Activated CD4-positive, alpha-beta T cell treated with anti-CD3 and anti-CD28 coated beads, Interleukin-2, amount 50 U/mL, for 48 hours (primary cell): ENCODE results near the gene GAPVD1.
"Not testable (repeated sequence)": the region's sequence is repeated elsewhere in the genome, so short reads cannot be mapped to it uniquely, and the experiment has no call there.

Experiments
- DNase-seq, 2 experiments: peaks; one replicate each; pipeline ENCODE4 v3.0.0-alpha.2; 2020

The GAPVD1 gene

DNA sequence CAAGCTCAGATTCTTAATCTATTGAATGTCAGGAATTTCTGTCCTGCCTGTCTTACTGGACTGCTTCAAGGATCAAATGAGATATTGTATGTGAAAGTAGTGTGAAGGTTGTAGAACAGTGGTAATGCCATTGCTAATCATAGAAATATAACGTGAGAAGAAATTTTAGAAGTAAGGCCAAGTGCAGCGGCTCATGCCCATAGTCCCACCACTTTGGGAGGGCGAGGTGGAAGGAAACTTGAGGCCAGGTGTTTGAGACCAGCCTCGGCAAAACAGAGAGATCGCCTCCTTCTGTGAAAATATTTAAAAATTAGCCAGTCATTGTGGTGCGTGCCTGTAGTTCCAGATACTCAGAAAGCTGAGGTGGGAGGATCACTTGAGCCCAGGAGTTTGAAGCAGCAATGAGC, 15.4 kb upstream of the GAPVD1 start:
- no peak for DNase-seq

DNA sequence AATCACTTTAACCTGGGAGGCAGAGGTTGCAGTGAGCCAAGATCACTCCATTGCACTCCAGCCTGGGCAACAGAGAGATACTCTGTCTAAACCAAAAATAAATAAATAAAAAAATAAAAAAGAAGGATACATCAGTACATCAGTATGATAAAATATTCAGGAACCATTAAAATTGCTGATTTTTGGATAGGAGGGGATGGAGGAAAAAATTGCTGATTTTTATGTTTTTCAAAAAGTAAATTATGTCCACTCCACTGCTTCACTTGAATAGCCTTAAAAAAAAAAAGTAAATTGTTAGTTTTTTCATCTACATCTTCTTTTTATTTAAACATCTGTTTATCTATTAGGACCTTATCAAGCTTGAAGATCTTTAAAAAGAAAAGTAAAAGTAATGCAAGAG, 7.4 kb upstream of the GAPVD1 start:
- DNase-seq, result no peak

DNA sequence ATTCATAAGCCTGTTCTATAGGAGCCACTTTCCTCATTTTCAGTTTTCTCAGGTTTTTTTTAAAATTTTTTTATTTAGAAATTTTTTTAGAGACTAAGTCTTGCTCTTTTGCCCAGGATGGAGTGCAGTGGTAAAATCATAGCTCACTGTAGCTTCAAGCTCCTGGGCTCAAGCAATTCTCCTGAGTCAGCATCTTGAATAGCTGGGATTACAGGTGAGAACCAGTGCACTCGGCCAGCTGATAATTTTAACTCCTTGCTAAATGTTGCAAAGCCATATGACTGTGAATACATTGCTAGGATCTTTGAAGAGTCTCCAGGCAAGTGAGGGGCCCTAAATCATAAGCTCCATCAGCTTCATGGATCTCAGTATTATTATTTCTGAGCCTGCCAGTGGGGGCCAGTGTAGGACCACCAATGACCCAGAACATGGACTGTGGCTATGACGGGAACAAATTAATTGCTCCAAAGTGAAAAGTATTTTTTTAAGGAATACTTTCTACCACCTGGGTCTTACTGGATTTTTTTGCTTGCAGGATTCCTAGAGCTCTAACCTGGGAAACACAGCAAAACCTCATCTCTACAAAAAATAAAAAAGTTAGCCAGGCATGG, 5.7 kb upstream of the GAPVD1 start:
- no peak for DNase-seq

DNA sequence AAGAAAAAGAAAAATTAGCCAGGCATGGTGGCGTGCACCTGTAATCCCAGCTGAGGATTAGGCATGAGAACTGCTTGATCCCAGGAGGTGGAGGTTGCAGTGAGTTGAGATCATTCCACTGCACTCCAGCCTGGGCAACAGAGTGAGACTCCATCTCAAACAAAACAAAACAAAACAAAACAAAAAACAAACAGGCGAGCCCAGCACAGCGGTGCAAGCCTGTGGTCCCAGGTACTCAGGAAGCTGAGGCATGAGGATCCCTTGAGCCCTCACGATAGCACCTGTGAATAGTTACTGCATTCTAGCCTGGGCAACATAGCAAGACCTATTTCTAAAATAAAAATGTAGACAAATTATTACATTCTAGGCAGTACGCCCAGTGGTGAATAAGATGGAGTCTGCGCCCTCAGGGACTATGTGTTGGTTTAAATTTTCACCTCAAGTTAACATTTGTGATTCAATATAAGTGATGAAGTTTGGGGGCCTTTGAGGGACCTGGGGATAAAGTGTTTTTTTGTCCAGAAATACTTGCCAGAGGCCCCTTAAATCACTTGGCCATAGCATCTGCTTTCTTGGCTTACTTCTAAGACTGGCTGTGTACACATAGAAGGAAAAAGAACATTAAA, 3.4 kb upstream of the GAPVD1 start:
- no peak for DNase-seq

DNA sequence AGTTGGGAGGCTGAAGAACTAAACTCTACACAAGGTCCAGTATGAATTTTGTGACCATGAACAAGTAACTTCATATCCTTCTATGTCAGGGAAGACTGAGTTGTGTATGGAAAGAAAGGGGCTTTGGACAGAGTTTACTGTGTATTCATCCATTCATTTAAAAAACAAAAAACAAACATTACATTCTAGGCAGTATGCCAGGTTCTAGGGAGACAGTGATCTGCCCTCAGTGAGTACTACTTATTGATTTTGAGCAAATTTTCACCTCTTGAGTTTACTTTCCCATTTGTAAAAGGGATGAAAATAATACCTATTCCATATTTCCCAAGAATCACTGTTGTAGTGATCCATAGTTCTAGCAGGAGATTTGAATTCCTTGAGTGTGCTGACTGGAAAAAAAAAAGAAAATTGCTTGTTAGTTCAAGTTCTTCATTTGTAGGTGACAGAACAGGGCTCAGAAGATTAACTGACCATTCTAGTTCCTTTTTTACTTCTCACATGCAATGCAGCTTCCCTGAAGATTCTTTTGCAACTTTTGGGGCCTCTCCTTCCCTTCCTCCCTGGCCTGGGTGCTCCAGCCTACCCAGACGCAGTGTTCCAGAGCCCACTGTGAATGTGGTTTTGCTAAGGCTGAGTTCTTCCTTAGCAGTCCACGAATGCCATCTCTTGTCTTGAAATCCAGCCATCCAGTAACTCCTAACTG, 2.6 kb upstream of the GAPVD1 start:
- DNase-seq, result no peak

DNA sequence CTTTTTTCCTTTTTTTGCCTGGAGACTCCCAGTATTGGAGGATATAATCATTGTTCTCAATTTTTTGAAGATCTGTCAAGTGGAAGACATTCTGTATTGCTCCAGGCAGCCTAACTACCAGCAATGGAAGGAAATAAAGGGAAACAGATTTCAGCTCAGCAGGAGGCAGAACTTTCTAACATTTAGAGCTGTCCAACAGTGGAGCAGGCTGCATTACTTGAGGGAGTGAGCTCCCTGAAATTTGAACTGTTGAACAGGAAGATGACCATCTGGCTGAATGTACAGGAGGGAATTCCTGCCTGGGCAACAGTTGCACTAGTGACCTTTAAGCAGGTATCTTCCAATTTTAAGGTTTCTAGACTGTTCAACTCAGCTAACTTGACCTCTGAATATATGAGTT, 1.1 kb upstream of the GAPVD1 start:
- DNase-seq, result no peak

DNA sequence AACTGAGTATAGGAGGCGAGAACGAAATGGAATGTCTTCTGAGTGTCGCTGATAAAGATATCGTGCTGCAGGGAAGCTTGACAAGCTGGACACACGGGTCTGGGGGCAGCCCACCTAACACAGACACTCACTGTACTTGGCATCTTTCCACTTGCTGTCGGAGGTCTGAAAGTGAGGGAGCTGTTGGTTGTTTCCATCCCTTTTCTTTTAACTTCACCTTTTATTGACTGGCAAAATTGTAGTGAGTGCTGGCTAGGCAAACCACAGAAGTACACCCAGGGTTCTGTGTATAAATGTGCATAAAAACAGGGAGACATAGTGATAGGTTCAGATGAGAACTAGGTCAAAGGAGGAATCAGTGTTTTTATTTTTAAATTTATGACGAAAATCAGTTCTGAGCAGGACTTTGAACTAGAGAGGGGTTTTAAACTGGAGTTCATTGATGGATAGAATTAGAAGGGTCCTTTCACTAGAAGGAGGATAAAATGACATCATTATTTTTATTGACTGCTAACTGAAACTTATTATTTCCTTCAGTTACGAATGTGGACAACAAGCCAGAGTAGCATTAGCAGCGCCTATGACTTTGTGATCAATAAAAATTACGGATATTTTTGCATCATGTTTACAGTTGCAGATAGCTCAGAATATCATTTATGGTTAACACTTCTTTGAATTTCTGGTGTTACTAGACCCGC, 817 bp downstream of the GAPVD1 start:
- DNase-seq, result no peak

DNA sequence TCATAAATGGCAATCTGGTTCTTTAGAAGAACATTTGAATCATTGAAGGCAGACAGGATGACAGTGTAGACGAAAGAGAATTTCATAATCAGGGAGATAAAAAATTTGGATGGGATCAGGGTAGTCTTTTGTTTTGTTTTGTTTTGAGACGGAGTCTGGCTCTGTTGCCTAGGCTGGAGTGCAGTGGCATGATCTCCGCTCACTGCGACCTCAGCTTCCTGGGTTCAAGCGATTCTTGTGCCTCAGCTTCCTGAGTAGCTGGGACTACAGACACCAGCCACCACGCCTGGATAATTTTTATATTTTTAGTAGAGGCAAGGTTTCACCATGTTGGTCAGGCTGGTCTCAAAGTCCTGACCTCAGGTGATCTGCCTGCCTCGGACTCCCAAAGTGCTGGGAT, 2.4 kb downstream of the GAPVD1 start:
- DNase-seq, result not testable (repeated sequence)

DNA sequence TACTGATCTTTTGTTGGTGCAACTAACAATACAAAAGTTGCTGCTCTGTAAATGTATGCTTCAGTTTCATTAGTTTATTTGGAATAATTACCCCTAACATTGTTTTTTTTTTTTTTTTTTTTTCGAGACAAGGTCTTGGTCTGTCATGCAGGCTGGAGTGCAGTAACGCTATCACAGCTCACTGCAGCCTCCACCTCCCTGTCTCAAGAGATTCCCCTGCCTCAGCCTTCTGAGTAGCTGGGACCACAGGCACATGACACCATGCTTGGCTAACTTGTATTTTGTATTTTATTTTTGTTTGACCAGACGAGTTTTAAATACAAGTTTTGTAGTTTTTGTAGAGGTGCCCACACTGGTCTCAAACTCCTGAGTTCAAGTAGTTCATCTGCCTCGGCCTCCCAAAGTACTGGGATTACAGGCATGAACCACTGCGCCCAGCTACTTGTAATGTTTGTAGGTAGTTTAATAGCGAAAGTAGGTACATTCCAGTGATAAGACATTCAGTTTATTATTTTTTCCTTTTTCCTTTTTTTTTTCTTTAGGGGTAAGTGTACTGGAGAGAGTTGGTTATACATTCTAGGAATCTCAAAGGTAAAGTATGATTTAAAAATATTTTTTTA, 6.9 kb downstream of the GAPVD1 start:
- no peak for DNase-seq

DNA sequence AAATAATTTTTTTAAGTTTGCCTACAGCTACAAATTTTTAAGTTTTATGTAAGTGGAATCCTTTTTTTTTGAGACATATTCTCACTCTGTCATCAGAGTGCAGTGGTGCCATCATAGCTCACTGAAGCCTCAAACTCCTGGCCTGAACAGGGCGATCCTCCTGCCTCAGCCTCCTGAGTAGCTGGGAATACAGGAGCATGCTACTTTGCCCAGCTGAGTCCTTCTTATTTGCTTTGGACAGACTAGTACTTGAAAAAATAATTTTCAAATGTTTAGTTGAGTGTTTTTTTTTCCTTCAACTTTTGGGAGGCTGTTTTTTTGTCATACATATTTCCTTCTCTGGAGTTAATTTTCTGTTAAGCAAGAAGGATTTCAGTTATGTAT, 7.4 kb downstream of the GAPVD1 start:
- no peak for DNase-seq

DNA sequence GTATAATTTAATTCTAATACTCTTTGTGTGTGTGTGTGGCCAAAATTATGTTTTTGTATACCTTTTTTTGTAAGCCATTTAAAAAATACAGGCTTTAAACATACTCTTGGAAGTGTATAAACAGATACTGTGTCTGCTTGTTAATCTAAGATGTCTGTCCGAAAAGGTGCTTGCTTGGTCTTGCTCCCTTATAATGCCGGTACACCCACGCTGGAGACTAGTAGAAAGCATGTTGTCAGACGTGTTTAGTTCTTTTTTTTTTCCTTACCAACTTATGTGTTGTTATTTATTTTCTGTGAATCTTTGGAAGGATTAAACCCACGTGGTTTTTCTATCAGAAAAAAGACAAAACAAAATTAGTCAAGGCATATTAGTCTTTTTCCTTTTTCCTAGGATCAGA, 9.5 kb downstream of the GAPVD1 start:
- DNase-seq, result no peak

DNA sequence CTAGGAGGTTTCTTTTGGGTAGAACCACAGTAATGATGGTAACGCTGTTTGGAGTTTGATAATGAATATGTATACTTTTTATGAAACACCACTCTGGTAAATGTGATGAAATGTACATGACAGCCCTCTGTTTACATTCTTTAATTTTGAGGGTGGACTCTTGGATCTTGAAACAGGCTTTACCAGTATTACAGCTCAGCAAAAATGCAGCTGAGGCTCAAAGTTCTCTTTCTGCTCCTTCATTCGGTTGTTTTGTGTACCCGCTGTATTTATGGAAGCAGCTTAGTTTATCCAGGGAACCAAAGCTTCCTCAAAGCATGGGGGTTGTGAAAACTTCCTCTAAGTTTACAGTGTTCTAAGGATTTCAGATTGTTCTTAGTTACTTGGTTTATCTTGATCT, 11.1 kb downstream of the GAPVD1 start:
- no peak for DNase-seq

DNA sequence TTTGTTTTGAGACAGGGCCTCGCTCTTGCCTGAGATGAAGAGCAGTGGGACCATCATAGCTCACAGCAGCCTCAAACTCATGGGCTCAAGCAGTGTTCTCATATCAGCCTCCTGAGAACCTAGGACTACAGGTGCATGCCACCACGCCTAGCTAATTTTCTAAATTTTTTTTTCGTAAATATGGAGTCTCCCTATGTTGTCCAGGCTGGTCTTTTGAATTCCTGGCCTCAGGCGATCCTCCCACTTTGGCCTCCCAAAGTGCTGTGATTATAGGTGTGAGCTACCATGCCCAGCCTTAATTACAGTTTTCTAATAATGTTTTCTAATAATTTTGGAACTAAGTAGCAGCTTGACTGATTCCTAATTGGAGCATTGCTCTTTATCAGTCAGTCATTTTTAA, 15.1 kb downstream of the GAPVD1 start:
- no peak for DNase-seq

DNA sequence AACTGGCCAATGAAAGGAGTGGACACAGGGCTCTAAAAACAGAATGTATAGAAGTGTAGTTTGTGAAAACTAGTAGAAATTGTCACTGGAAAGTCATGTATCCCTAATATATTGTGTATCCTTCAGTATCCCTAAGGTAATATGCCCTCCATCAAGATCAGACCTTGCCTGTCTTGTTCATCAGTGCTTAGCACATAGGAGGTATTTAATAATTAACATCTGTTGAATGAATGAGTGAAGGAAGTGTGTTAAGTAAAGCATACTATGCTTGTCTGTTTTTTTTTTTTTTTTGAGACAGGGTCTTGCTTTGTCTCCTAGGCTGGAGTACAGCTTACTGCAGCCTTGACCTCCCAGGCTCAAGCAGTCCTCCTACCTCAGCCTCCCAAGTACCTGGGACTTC, 15.8 kb downstream of the GAPVD1 start:
- DNase-seq, result no peak

DNA sequence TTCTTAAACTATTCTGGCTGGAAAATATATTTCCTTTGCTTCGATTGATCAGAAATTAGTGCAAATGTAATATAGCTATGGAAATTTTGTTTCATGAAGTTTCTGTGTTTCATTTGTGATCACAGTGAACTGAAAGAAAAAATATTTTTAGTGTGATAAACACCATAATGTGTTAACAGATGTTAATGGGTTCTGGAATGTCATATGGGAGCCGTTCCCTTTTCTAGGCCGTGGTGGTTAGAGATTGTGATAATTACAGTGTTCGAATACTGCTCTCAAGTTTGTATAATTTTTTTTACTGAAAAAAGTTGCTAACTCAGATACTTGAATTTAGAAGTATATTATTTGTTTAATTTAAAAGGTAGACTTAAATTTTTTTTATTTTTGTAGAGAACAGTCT, 19.3 kb downstream of the GAPVD1 start:
- no peak for DNase-seq

DNA sequence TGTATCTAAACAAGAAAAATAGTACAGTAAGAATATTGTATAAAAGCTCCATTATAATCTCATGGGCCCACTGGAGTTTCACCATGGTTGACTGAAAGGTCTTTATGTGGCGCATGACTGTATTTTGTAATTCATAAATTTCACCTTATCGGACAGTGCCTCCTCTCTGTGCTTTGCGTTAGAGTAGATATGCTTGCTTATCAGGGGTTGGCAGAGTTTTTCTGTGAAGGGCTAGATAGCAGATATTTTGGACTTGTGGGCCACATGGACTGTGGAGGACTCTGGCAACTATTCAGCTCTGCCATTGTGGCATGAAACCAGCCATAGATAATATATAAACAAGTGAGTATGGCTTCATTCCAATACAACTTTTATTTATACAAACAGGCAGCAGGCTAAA, 23.2 kb downstream of the GAPVD1 start:
- no peak for DNase-seq

DNA sequence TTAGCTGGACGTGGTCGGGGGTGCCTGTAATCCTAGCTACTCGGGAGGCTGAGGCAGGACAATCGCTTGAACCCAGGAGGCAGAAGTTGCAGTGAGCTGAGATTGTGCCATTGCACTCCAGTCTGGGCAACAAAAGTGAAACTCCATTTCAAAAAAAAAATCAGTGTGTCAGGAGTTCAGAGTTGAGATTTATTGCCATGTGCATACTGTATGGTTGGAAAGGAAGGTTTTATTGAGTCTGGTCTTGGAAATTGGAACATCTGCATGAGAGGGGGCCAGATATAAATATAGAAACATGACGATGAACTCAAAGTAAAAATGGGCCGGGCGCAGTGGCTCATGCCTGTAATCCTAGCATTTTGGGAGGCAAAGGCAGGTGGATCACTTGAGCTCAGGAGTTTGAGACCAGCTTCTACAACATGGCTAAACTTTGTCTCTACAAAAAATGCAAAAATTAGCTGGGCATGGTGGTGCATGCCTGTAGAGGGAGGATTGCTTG, 25.4 kb downstream of the GAPVD1 start:
- DNase-seq, result not testable (repeated sequence)

DNA sequence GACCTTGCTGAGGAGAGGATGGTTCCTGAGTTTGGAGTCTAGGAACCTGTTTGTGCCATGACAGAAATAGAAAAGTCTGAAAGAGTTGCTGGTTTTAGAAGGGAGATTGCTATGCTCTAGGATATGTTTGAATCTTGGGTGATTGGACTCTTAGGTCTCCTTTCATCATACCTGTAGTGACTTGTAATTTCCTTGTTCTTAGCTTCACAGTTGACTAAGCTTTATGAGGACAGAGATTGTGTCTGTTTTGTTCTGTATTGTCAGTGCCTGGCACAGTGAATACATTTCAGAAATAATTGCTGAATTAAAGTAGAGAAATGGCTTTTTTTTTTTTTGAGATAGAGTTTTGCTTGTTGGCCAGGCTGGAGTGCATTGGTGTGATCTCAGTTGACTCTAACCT, 31.5 kb downstream of the GAPVD1 start:
- DNase-seq, result no peak

DNA sequence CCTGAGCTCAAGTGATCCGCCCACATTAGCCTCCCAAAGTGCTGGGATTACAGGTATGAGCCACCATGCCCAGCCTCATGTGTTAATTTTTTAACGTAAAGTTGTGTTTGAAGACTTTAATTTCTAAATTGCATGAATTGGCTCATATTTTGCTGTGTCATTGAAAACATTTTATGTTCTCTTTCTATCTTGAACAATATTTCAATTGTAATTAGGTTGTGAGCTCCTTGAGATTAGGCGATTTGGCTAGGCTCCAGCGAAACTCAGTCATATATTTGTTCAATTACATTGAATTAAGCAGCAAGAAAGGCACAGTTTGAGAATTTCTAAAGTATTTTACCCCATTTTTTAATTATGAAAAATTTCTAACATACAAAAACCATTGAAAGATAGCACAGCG, 34.0 kb downstream of the GAPVD1 start:
- DNase-seq, result no peak

DNA sequence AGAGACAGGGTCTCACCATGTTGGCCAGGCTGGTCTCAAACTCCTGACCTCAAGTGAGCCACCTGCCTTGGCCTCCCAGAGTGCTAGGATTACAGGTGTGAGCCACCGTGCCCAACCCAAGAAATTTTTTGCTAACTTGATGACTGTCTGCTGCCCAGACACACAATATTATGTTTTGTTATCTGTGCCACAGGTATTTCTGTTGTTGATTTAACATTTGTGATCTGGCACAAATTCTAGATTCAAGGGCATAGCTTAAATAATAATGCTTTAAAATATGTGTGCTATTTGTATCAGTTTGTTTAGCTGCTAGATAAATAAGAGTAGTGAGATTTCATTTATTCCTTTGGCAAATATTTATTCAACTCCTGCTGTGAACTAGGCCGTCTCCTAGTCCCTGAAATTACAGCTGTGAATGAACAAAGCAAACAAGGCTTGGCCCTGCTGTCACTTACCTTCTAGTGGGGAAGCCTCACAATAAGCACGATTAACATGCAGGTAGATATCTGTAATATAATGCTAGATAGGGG, 35.3 kb downstream of the GAPVD1 start:
- no peak for DNase-seq

DNA sequence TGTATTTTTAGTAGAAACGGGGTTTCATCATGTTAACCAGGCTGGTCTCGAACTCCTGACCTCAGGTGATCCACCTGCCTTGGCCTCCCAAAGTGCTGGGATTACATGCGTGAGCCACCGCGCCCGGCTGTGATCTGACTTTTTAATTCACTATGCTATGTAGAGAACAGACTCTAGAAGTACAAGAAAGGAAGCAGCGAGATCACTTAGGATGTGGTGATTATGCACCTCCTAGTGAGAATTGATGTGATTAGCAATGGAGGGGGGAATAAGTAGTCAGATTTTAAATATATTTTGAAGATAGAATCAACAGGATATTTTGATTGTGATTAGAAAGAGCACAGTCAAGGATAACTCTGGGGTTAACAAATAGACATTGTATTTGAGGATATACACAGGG, 36.3 kb downstream of the GAPVD1 start:
- no peak for DNase-seq

DNA sequence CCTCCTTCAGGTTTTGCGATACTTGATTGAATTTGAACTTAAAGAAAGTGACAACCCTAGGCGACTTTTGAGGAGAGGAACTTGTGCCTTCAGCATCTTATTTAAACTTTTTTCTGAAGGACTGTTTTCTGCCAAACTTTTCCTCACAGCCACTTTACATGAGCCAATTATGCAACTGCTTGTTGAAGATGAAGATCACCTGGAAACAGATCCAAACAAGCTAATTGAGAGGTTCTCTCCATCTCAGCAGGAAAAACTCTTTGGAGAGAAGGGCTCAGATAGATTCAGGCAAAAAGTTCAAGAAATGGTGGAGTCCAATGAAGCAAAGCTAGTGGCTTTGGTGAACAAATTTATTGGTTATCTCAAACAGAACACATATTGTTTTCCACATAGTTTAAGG, 40.6 kb downstream of the GAPVD1 start:
- no peak for DNase-seq

DNA sequence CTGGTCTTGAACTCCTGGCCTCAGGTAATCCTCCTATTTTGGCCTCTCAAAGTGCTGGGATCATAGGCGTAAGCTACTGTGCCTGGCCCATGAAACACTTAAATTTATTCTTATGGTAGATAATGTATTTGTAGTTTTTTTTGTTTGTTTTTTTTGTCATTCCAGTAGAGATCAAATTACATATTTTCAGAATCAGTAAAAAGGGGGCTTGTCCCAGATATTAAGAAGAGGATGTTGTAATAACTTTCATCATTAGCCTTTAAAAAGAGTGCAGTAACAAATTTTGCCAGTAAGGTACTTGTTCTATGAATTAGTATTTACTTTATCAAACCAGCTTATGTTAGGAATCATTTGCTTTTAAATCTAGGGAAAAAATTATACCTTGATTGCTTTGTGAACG, 42.6 kb downstream of the GAPVD1 start:
- DNase-seq, result no peak
